Measurements from ENCODE around the gene NDUFA8.
"Not testable (repeated sequence)": the region's sequence is repeated elsewhere in the genome, so short reads cannot be mapped to it uniquely, and the experiment has no call there.

NDUFA8 gene

DNA sequence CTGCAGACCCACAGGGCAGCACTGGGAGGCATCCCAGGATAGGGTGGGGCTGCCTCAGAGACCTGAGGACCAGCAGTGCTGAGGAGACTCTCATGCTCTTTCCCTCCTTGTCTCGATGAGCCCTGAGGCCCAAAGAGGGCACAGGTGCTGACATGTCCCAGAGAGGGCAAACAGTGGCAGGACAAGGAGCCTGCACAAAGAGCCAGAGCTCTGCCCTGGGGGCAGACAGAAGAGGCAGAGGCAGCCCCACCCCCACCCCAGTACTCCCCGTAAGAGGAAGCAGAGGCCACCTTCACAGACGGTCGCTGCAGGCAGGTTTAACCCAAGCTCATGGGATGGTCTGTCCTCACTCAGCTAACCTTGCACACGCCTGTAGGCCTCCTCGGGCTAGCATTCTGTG, 37.1 kb downstream of the NDUFA8 start:
- FAIRE-seq (no peak), DNase-seq (ENCODE audit: low spot score) (no peak)

DNA sequence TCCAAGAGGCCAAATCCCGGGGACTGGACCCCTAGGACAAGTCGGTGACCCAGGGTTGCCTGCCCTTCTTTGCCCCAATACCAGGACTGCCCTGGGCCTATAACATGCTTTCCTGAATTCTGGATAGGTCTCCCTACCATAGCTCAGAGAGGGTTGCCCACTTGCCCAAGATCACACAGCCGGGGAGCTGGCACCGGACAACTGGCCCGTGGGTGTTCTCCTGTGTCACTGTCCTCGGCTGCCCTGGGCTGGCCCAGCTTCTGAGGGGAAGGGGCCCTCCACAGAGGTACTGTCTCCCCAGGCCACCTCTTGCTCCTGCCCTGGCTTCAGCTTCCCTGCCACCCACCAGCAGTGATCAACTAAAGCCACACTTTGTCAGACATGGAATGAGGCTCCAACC, 37.6 kb downstream of the NDUFA8 start:
- FAIRE-seq, result no peak
- DNase-seq (ENCODE audit: low spot score), result no peak

DNA sequence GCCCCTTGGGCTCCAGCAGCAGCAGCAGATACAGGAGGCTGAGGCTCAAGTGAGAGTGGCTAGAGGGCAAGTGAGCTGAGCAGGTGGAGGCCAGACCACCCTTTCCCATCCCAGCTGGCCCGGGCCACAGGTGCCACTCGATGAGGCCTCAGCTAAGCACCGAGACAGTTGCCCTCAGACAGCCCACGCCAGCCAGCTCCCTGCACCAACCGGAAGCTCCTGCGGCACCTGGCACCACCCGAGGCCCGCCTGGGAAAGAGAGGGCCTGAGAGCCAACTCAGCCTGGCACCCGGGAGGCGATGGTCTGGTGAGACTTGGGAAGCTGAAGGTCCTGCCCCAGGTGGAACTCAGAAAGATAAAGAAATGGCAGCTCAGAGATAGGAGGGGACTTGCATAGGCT, 38.2 kb downstream of the NDUFA8 start:
- no peak for DNase-seq (ENCODE audit: low spot score)
- FAIRE-seq, result no peak

DNA sequence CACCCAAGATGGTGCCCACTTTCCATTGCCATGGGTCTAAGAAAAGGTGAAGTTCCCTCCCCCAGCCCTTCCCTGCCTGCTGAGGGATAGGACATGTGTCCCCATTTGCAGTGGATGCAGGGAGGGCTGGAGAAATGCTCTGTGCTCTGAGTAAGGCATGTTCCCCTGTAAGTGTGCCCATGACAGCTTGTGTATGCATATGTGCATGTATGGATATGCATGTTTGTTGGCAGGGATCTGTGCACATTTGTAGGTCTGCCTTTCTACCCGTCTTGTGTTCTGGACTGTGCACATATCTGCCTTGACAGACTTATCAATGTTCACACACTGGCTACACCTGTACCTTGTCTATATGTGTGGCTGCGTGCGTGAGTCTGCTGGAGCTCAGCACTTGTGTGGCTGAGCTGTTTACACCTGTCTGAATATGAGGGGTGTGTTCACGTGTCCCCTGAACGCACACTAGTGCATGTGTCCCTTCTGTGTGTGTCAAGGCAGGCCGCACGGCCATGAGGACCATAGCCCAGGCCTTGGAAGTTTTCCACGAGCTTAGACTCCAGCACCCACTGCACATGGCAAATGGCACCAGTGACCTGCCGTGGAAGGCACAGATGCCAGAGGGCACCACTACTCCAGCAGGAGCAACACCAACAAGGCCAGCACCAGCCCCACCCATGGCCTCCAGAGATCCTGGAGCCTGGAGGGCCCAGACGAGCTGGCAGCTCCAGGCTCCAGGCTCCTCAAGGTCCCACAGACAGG, 39.1 kb downstream of the NDUFA8 start:
- DNase-seq (ENCODE audit: low spot score), result no peak
- FAIRE-seq, result no peak

DNA sequence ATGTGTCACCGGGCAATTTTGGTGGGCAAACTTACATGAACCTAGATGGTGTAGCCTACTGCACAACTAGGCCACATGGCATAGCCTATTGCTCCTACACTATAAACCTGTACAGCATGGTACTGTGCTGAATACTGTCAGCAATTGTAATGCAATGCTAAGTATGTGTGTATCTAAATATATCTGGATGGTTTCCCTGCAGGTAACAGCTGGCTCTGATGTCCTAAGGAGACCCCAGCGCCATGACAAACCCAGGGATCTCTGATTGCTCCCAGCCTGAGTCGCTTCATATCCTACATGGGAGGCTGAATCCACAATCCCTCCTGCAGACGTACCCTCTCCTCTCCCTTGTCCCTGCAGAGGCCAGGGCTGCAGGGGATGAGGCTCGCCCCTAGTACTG, 39.9 kb downstream of the NDUFA8 start:
- no peak for FAIRE-seq
- no peak for DNase-seq (ENCODE audit: low spot score)

DNA sequence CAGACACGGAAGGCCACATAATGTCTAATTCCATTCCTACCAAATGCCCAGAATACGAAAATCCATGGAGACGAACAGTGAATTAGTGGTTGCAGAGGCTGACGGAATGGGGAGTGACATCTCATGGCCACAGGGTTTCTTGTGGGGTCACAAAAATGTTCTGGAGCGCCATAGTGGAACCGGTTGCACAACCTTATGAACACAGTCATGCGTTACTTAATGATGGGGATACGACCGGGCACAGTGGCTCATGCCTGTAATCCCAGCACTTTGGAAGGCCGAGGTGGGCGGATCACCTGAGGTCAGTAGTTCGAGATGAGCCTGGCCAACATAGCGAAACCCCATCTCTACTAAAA, 40.4 kb downstream of the NDUFA8 start:
- DNase-seq (ENCODE audit: low spot score) (no peak), FAIRE-seq (no peak)

DNA sequence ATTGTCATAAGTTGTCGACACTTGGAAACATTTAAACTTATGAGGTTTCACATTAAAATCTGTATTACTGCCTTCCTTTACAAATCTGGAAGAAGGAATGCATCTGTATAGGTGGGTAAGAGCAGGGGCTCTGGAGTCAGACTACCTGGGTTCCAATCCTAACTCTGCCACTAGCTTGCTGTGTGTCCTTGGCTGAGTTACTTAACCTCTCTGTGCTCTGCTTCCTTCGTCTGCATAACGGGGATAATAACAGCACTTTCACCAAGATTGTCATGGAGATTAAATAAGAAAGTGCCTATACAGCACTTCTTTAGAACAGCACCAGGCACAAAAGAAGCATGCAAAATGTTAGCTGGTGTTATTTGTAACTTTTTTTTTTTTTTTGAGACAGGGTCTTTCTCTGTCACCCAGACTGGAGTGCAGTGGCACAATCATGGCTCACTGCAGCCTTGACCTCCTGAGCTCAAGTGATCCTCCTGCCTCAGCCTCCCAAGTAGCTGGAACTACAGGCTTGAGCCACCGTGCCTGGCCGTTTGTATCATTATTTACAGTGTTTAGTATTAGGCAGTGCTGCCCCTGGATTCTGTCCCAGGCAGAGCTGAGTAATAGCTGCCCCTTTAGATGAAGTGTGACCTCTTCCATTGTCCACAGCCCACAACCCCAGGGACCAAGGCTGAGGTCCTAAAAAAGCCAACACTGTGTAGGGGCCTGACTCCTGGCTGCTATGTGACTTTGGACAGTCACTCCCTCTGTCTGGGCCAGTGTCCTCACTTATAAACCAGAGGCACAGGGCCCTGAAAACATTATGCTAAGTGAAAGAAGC, 41.0 kb downstream of the NDUFA8 start:
- DNase-seq (ENCODE audit: low spot score) (no peak), FAIRE-seq (no peak)

DNA sequence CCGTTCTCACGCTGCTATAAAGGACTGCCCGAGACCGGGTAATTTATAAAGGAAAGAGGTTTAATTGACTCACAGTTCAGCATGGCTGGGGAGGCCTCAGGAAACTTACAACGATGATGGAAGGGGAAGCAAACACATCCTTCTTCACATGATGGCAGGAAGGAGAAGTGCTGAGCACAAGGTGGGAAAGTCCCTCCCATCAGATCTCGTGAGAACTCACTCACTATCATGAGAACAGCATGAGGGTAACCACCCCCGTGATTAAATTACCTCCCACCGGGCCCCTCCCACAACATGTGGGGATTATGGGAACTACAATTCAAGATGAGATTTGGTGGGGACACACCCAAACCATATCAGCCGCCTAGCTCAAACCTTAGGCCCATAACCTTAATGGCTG, 42.3 kb downstream of the NDUFA8 start:
- FAIRE-seq; DNase-seq (ENCODE audit: low spot score): not testable (repeated sequence)

DNA sequence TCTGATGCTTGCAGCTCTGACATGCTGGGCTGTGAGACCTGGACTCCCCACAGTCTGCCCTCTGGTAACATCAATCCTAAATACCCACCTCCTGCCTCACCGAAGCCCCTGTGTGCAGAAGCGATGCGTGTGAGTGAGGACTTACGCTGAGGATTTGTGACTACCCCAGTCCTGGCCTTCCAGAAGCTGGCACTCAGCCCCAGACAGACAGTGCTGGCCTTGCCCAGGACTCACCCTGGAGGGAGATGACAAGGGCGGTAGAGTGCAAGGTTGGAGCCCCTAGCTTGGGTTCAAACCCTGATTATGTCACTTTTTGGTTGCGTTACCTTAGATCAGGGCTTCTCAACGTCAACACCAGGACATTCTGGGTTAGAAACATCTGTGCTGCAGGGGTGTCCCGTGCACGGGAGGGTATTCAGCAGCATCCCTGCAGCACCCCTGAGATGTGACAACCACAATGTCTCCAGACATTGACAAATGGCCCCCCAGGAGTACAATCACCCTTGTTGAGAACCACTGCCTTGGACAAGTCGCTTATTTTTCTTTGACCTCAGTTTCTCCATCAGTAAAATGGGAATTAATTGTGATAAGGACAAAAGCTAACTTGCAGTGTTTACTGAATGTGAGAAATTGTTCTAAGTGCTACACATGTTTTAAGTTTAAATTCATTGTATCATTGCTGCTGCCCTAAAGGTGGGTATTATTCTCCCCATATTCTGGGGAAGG, 43.0 kb downstream of the NDUFA8 start:
- DNase-seq (ENCODE audit: low spot score), result no peak
- no peak for FAIRE-seq

DNA sequence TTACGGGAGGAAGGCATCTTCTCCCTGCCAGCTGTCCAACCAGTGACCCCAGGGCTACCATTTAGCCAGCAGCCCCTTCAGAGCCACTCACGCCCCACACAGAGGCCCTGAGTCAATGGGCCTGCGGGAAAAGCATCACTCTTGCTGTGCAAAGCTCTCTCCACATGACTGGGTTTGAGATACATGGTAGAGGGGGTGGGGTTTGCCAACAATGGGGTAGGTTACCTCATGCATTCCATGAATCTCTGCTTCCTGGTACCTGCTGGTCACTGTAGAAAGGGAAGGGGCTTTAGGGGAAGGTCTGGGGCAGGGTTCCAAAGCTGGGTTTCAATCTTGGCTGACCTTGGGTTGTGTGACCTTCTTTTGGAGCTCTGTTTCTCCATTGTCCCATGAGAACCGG, 43.5 kb downstream of the NDUFA8 start:
- DNase-seq (ENCODE audit: low spot score) (no peak), FAIRE-seq (no peak)

DNA sequence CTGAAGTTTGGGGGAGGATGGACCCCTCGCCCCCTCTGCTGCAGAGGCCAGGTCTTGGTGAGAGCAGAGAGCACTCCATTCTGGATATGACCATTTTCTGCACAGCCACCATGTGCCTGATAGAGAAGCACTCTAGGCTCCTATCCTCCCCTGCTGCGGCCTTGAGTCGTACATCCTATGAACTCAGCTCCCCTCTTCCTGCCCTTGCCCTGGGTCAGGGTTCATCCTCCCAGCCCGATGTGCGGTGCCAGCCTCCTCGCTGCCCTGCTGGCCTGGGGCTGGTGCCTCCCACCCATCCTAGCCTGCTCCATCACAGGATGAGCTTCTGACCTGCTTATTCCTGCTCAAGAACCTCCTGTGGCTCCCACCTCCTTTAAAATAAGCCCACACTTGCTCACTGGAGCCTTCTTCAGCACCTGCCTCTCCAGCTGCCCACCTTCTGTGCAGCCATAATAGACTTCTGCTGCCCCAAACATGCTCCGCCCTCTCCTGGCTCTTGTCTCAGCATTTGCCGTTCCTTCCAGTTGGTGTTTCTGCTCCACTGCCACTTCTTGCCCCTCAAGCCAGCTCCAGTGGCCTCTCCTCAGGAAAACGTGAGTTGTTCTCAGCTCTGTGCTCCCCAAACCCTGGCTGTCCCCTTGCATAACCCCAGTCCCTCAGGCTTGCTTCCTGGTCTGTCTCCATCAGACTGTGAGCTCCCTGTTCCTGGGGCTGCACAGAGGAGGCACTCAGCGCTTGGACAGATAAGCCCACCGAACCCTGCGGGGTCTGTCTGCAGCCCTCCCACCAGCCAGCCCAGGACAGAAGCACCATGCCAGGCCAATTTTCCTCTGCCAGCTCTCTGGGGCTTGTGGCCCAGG, 44.2 kb downstream of the NDUFA8 start:
- FAIRE-seq (no peak), DNase-seq (ENCODE audit: low spot score) (no peak)

DNA sequence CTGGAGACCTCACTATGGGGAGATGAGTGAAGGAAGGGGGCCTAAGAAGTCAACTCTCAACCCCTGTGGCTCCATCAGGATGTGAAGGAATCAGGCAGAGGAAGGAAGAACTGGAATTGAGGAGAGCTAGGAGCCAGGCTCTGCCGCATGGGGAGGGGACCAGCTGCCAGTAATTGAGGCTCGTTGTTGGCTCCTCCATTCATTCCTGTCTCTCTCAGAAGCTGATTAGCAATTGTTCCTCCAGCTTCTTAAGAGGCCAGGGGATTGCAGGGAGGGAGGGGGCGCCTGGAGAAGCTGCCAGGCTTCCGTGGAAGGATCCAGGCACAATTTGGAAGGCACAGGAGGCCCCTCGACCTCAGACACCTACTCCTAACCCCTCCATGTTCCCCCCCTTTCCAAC, 46.0 kb downstream of the NDUFA8 start:
- FAIRE-seq, result no peak
- no peak for DNase-seq (ENCODE audit: low spot score)

DNA sequence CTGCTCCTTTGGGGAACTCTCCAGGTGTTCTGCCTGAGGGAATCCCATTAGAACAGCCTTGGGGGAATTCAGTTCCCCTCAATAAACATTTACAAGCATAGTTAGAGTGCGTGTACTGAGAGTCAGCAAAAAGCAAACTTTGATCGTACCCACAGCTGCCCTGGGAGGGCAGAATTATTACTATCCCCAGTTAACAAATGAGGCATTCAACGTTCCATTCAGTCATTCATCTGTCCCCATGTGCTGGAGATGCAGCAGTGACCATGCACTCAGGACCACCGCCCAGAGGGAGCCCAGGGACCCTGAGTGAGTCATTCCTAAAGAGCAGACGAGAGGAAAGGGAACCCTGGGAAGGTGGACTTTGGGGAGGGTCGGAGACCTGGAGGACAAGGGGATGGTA, 47.3 kb downstream of the NDUFA8 start:
- DNase-seq (ENCODE audit: low spot score), result no peak
- no peak for FAIRE-seq

DNA sequence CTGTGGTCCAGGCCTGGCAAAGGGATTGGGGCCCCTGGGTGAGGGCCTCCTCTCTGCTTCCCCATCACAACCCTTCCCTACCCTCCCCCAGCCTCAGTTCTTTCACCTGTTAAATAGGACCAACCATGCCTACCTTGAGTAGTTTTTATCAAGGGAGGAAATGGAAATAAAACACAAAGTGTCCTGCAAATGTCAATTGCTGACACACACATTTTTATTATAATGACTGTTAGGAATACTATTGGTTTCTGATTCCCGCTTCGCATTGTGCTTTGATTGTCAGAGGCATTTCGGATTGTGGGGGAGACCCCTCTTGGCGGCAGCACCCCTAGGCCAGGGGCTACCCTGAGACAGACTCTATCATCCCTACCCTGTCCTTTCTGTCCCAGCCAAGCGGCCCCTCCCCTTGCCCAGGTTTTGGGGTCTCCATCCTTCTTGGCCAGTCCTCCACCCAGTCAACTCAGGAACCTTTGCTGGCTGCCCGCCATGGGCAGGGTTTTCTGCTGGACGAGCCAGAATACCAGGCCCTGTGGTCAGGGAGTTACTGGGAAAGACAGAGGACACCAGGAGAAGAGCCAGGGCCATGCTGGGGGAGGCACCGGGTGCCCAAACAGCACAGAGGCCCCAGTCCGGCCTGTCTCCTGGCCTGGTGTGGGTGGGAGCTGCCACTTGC, 48.0 kb downstream of the NDUFA8 start:
- DNase-seq (ENCODE audit: low spot score) (no peak), FAIRE-seq (no peak)

DNA sequence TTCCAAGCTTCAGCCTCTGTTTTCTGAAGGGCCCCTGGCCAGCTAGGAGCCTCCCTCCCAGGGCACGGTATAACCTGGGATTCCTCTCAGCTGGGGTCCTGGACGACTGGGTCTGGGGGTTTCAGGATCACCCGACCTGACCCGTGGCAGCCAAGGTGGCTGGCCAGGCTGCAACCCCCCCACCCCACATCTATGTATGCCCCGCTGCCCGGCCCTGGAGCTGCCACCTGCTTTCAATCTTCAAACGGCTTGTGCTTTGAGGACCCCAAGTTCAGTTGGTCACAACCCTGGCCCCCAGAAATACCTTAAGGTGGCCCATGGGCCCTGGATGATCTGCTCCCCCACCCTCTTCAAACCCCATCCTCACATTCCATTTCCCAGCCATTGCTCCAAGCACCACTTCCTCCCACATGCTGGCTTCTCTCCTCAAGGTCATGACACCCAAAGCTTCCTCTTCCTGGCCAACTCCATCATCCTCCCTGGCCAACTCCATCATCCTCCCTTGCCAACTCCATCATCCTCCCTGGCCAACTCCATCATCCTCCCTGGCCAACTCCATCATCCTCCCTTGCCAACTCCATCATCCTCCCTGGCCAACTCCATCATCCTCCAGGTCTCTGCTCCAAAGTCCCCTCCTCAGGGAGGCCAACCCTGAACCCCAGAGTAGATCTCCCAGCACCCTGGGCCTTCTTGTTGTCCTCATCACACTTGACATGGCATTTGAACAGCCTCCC, 49.3 kb downstream of the NDUFA8 start:
- peak; percentile 13 for FAIRE-seq
- DNase-seq (ENCODE audit: low spot score), result no peak

DNA sequence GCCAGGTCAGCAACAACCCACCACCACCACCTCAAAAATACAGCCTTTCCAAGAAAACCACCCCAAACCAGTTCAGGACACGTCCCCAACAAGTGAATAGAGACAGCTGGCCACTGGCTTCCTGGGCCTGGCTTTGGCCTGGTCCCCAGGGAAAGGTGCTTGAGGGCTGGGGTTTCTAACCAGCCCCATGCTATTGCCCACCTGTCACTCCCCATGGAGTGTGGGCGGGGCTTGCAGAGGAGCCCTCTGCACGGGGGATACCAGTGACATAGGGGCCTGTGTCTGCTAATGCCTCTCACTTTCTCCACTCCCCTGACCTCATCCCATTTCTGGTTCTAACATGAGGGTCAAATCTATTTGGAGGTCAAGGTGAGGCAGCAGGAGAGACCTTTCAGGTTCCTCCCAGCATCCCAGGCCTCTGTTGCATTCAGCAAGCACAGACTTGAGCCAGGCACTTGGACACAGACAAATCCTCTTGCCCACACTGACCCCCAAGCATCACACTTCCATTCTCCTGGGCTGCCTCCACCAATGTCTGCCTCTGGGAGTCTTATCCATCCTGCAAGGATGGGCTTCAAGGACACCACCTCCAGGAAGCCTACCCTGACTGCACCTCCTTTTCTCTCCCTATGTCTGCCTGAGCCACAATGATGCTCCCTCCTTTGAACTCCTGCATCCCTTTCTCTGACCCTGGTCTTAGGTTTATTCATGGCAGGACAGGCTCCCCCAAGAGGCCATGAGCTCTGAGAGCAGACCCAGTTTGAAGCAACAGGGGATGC, 50.4 kb downstream of the NDUFA8 start:
- FAIRE-seq (no peak), DNase-seq (ENCODE audit: low spot score) (no peak)

DNA sequence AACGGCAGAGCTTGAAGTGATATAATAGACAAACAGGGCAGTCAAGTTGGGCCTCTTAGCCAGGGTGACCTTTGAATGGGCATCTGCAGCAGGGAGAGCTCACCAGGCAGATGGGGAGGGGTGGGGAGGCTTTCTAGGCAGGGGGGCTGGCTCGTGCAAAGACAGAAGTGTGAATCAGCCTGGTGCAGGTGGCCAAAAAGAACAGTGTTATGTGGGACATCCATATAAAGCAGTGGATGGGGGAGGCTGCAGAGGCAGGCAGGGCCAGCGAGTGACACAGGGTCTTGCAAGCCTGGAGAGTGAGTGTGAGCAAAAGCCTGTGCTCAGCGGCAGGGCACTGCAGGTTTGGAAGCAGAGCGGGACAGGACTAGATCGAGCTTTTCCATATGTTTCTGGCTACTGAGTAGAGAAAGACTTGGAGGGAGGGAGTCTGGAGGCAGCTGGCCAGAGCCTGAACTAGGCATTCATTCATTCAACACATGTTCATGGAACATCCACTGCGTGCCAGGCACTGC, 52.2 kb downstream of the NDUFA8 start:
- DNase-seq (ENCODE audit: low spot score) (no peak), FAIRE-seq (no peak)

DNA sequence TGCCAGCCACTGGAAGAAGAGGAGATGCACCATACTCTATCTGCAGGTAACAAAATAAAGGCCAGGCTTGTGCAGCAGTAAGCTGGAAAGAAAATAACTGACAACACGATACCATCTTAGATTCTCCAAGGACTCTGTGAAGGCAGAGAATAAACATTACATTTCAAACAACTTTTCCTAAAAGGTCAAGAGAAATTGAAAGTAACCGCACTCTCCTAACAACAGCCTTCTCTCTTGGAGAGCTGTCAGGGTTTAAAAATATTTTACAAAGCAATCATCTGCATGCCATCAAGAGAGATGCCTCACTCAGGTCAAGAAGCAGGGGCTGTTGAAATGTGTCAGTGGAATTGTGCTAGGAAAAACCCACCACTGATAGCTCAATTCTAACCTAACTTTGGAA, 53.0 kb downstream of the NDUFA8 start:
- FAIRE-seq (no peak), DNase-seq (ENCODE audit: low spot score) (no peak)

DNA sequence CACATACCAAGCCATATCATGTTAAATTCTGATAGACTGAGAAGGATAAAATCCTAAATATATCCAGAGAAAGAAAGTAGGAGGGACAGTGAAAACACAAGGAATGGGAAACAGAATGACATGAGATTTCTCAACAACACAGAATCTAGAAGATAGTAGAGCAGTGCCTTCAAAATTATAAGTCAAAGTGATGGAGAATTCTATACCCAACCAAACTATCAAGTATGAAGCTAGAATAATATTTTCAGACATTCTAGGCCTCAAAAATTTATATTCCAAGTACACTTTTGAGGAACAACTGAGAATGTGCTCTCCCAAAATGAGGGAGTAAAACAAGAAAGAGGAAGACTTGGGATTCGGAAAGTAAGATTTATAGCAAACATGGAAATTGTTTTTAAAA, 55.6 kb downstream of the NDUFA8 start:
- no peak for DNase-seq (ENCODE audit: low spot score)
- no peak for FAIRE-seq
